Liver (tissue), 9 donors: ENCODE results near the gene VWA2. TPM values are rescaled to one million over a fixed set of nuclear protein-coding genes. Genes with fewer than 3 reads are reported as not detected.

Source experiments
- DNase-seq: peaks from one replicate; pipeline ENCODE4 v3.0.0-alpha.2; 2017; ENCODE audit warnings: low spot score
- H3K27ac ChIP-seq, 2 donors: one replicate each; pipeline ENCODE4 v1.7.0; 2013; ENCODE audit warnings: inconsistent platforms in 2 of 2, low read length in 2 of 2, control low read depth in 1 of 2, low read depth in 1 of 2, mild to moderate bottlenecking in 1 of 2
- H3K27me3 ChIP-seq, 4 donors: one replicate each; pipeline versions ENCODE4 v1.6.1 to v1.7.0; 2013; ENCODE audit warnings: low read length in 3 of 4, inconsistent platforms in 1 of 4, mild to moderate bottlenecking in 1 of 4, moderate library complexity in 1 of 4; ENCODE audit not compliant: control insufficient read depth in 4 of 4, insufficient read depth in 4 of 4
- H3K36me3 ChIP-seq, 4 donors: one replicate each; pipeline versions ENCODE4 v1.6.1 to v1.7.0; 2013; ENCODE audit warnings: low read length in 3 of 4, mild to moderate bottlenecking in 3 of 4, low read depth in 1 of 4, moderate library complexity in 1 of 4; ENCODE audit not compliant: control insufficient read depth in 4 of 4, insufficient read depth in 3 of 4
- H3K4me1 ChIP-seq, 4 donors: one replicate each; pipeline versions ENCODE4 v1.6.1 to v1.7.0; 2013; ENCODE audit warnings: low read length in 3 of 4, mild to moderate bottlenecking in 3 of 4, moderate library complexity in 1 of 4; ENCODE audit not compliant: control insufficient read depth in 4 of 4, insufficient read depth in 4 of 4
- H3K4me3 ChIP-seq, 3 donors: one replicate each; pipeline versions ENCODE4 v1.6.1 to v1.7.0; 2013; ENCODE audit warnings: low read length in 3 of 3, control low read depth in 1 of 3, low read depth in 1 of 3, mild to moderate bottlenecking in 1 of 3
- H3K9ac ChIP-seq, 2 donors: one replicate each; pipeline ENCODE4 v1.7.0; 2013; ENCODE audit warnings: low read length in 2 of 2, mild to moderate bottlenecking in 2 of 2, moderate library complexity in 2 of 2, control low read depth in 1 of 2, low read depth in 1 of 2
- H3K9me3 ChIP-seq, 4 donors: one replicate each; pipeline versions ENCODE4 v1.6.1 to v1.7.0; 2013; ENCODE audit warnings: low read length in 3 of 4; ENCODE audit not compliant: control insufficient read depth in 4 of 4
- EGR1 ChIP-seq, 2 donors: IDR thresholded peaks; 2 replicates each; pipeline ENCODE4 v1.6.1; 2016 to 2018; ENCODE audit warnings: antibody characterized with exemption in 2 of 2, low read depth in 2 of 2
- FOXA1 ChIP-seq: IDR thresholded peaks from 2 replicates; pipeline ENCODE4 v1.6.1; 2016; ENCODE audit warnings: antibody characterized with exemption
- FOXA2 ChIP-seq: IDR thresholded peaks from 2 replicates; pipeline ENCODE4 v1.6.1; 2016; ENCODE audit warnings: antibody characterized with exemption
- GABPA ChIP-seq, 2 donors: IDR thresholded peaks in 1 of 2; conservative IDR thresholded peaks in 1 of 2; 2 replicates each; pipeline ENCODE4 v1.6.1; 2016; ENCODE audit warnings: antibody characterized with exemption in 2 of 2, mild to moderate bottlenecking in 1 of 2, moderate library complexity in 1 of 2
- HNF4A ChIP-seq, 2 donors: conservative IDR thresholded peaks; 2 replicates each; pipeline ENCODE4 v1.6.1; 2016; ENCODE audit warnings: antibody characterized with exemption in 2 of 2, mild to moderate bottlenecking in 2 of 2
- HNF4G ChIP-seq: IDR thresholded peaks from 2 replicates; pipeline ENCODE4 v1.6.1; 2016; ENCODE audit warnings: antibody characterized with exemption
- JUND ChIP-seq, 2 donors: IDR thresholded peaks; 2 replicates each; pipeline ENCODE4 v1.6.1; 2016; ENCODE audit warnings: antibody characterized with exemption in 2 of 2
- MAX ChIP-seq: IDR thresholded peaks from 2 replicates; pipeline ENCODE4 v1.6.1; 2016; ENCODE audit warnings: antibody characterized with exemption
- NR2F2 ChIP-seq: IDR thresholded peaks from 2 replicates; pipeline ENCODE4 v1.6.1; 2016; ENCODE audit warnings: antibody characterized with exemption
- RAD21 ChIP-seq, 2 donors: IDR thresholded peaks; 2 replicates each; pipeline ENCODE4 v1.6.1; 2016; ENCODE audit warnings: antibody characterized with exemption in 2 of 2, mild to moderate bottlenecking in 2 of 2
- REST ChIP-seq: IDR thresholded peaks from 2 replicates; pipeline ENCODE4 v1.6.1; 2016; ENCODE audit warnings: antibody characterized with exemption, mild to moderate bottlenecking
- RXRA ChIP-seq, 2 donors: IDR thresholded peaks; 2 replicates each; pipeline ENCODE4 v1.6.1; 2017 to 2018; ENCODE audit warnings: antibody characterized with exemption in 2 of 2, mild to moderate bottlenecking in 1 of 2
- SP1 ChIP-seq: IDR thresholded peaks from 2 replicates; pipeline ENCODE4 v1.6.1; 2018; ENCODE audit warnings: antibody characterized with exemption, mild to moderate bottlenecking
- TAF1 ChIP-seq: conservative IDR thresholded peaks from 2 replicates; pipeline ENCODE4 v1.6.1; 2016; ENCODE audit warnings: antibody characterized with exemption, mild to moderate bottlenecking
- YY1 ChIP-seq: IDR thresholded peaks from 2 replicates; pipeline ENCODE4 v1.6.1; 2016; ENCODE audit warnings: antibody characterized with exemption, mild to moderate bottlenecking
- WGBS: extraction: QIAGEN DNeasy Blood & Tissue Kit; methylation state at CpG from one replicate; pipeline ENCODE4 v1.1.7; 2013; 5-methylcytosine and 5-hydroxymethylcytosine counted together
- polyA plus RNA-seq, 2 donors: library from polyadenylated mRNA; stranded (reverse) in 1 of 2; unstranded in 1 of 2; fragments of 200-250 nt in 1 of 2; fragments of >200 nt in 1 of 2; fragmentation: Nextera tagmentation in 1 of 2; extraction: Ambion mirVana in 1 of 2; gene quantifications; one replicate each; pipeline versions ENCODE4 v1.2.1 to v1.2.3, GENCODE V29; 2013 to 2015
- total RNA-seq, 2 donors: library from RNA; depleted of rRNA; stranded (reverse); fragments of >200 nt; gene quantifications; one replicate each; pipeline ENCODE4 v1.2.3, GENCODE V29; 2014
- TF ChIP-seq, protein P1 (sequence below): fragments of 150-350 bp; IDR thresholded peaks from 2 replicates; pipeline ENCODE4 v1.5.1; 2017; ENCODE audit warnings: improper control_type of control experiment, low read depth, low read length; ENCODE audit not compliant: missing input control
- TF ChIP-seq, protein P2 (sequence below): IDR thresholded peaks from 2 replicates; pipeline ENCODE4 v1.6.1; 2016; ENCODE audit warnings: antibody characterized with exemption
- TF ChIP-seq, protein P3 (sequence below): IDR thresholded peaks from 2 replicates; pipeline ENCODE4 v1.6.1; 2016; ENCODE audit warnings: antibody characterized with exemption
- donor health status: healthy.
- donor health status: healthy.
- donor health status: healthy.
- donor health status: healthy.
- donor health status: healthy.

The VWA2 gene
- total and polyA plus RNA-seq, 4 donors, result 0.05 to 0.25 TPM; not detected in 2

- DNase-seq, result no peak
- Histone ChIP-seq H3K27ac (no peak overlapping the region), H3K4me3 (no peak overlapping the region), H3K27me3 (no peaks in the 10 kb centered on the region), H3K36me3 (no peaks in the 10 kb centered on the region), H3K9ac (no peak overlapping the region), H3K4me1 (peaks cover 2 to 8% (median 7%) of the 10 kb centered on the region in 4 donors), H3K9me3 (peaks cover 2 to 9% (median 8%) of the 10 kb centered on the region in 4 donors)
- WGBS, result 94% methylated on average over 16 of the region's 16 CpGs
- TF ChIP-seq TAF1 (no peak), FOXA2 (no peak), HNF4G (no peak), NR2F2 (no peak), JUND (IDR thresholded peaks at IDR 0.05) (no peak), HNF4A (conservative IDR thresholded peaks at IDR 0.05) (no peak), YY1 (no peak), REST (no peak), EGR1 (IDR thresholded peaks at IDR 0.05; ENCODE audit: low read depth in 2 of 2) (no peak), RXRA (IDR thresholded peaks at IDR 0.05) (no peak), SP1 (no peak), GABPA (IDR thresholded peaks at IDR 0.05 in 1 of 2, conservative IDR thresholded peaks at IDR 0.05 in 1 of 2) (no peak), MAX (no peak), RAD21 (IDR thresholded peaks at IDR 0.05) (no peak), FOXA1 (no peak)
- TF ChIP-seq, protein P1, sequence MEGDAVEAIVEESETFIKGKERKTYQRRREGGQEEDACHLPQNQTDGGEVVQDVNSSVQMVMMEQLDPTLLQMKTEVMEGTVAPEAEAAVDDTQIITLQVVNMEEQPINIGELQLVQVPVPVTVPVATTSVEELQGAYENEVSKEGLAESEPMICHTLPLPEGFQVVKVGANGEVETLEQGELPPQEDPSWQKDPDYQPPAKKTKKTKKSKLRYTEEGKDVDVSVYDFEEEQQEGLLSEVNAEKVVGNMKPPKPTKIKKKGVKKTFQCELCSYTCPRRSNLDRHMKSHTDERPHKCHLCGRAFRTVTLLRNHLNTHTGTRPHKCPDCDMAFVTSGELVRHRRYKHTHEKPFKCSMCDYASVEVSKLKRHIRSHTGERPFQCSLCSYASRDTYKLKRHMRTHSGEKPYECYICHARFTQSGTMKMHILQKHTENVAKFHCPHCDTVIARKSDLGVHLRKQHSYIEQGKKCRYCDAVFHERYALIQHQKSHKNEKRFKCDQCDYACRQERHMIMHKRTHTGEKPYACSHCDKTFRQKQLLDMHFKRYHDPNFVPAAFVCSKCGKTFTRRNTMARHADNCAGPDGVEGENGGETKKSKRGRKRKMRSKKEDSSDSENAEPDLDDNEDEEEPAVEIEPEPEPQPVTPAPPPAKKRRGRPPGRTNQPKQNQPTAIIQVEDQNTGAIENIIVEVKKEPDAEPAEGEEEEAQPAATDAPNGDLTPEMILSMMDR, result no peak
- TF ChIP-seq, protein P2, sequence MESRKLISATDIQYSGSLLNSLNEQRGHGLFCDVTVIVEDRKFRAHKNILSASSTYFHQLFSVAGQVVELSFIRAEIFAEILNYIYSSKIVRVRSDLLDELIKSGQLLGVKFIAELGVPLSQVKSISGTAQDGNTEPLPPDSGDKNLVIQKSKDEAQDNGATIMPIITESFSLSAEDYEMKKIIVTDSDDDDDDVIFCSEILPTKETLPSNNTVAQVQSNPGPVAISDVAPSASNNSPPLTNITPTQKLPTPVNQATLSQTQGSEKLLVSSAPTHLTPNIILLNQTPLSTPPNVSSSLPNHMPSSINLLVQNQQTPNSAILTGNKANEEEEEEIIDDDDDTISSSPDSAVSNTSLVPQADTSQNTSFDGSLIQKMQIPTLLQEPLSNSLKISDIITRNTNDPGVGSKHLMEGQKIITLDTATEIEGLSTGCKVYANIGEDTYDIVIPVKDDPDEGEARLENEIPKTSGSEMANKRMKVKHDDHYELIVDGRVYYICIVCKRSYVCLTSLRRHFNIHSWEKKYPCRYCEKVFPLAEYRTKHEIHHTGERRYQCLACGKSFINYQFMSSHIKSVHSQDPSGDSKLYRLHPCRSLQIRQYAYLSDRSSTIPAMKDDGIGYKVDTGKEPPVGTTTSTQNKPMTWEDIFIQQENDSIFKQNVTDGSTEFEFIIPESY, result no peak
- TF ChIP-seq, protein P3, sequence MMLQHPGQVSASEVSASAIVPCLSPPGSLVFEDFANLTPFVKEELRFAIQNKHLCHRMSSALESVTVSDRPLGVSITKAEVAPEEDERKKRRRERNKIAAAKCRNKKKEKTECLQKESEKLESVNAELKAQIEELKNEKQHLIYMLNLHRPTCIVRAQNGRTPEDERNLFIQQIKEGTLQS, result no peak
Observed at GRCh38 chr10:114300036-114300645, 61.1 kb downstream of the VWA2 start.
